Heart left ventricle (tissue), 13 donors: ENCODE data around the gene PIANP.

ENCODE experiments used
- POLR2A ChIP-seq, 2 donors: fragments of 450-650 bp; IDR thresholded peaks; one replicate each; pipeline ENCODE4 v1.6.1; 2017; ENCODE audit warnings: antibody characterized with exemption in 2 of 2, mild to moderate bottlenecking in 2 of 2, moderate library complexity in 2 of 2
- TF ChIP-seq, protein P1 (sequence below), 12 donors: fragments of 200-600 bp; sonication (generic) in 4 of 12; IDR thresholded peaks; one replicate each; pipeline versions ENCODE4 v1.5.0 to v1.8.0; 2018 to 2022; ENCODE audit warnings: antibody characterized with exemption in 12 of 12, mild to moderate bottlenecking in 5 of 12
- donor health status: ischemic (EF 13 %, LVEDD 7.1; RV severe dilation, severe dysfunction).
- donor health status: DM: no; HTN: yes; CAD: no.
- donor health status: DM: no; HTN: no; CAD: no.
- donor health status: ischemic (EF 25% LVEDD 6.9; RV normal size, moderate dysfunction).
- donor health status: ischemic (EF 25% LVEDD 5.7; RV mildly dilated, moderate dysfunction).
- donor health status: ischemic (EF 35%, LVEDD 5.7; RV mildly dilated, moderate dysfunction).
- donor health status: nonischemic (EF 11% LVEDD 7.7; RV severe dilation, severe dysfunction).
- donor health status: DM: yes; HTN: yes; CAD: no.
- donor health status: PGD.
- donor health status: ischemic (EF 29% LVEDD 5.4; RV normal size, mild dysfunction).
- donor health status: nonischemic (EF 23%, LVEDD 6.1; RV moderate dilation, normal function).

DNA sequence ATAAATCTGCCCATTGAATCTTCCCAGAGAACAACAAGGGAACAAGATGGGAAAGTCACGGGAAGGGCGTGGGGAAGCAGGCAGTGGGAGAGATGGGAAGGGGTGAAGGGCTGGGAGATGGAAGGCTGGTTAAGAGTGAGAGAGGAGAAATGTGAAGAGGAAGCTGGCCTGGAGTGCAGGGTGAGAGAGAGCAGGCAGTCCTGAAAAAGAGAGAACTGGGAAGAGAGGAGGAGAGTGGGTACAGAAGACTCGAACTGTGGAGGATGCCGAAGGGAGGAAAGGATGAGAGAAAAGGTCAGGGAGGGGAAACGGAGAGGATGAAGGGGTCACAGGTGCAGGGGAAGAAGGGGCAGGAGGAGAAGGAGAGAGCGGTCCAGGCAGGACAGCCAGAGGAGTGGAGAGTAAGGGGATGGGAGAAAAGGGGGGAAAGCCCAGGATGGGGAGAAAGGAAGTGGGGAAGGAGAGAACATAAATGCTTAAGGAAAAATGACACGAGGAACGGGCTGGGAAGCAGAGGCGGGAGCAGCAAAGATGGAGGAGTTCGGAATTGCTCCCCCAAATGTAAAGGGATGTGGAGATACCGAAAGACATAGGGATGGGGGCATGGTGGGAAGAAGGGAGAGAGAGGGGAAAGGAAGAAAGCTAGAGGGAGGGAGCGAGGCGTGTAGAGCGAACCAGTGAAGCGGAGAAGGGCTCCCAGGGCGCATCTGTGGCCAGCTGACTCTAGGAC is 1.2 kb downstream of the PIANP start:
- no peak for TF ChIP-seq POLR2A (IDR thresholded peaks at IDR 0.05)
- TF ChIP-seq, protein P1, sequence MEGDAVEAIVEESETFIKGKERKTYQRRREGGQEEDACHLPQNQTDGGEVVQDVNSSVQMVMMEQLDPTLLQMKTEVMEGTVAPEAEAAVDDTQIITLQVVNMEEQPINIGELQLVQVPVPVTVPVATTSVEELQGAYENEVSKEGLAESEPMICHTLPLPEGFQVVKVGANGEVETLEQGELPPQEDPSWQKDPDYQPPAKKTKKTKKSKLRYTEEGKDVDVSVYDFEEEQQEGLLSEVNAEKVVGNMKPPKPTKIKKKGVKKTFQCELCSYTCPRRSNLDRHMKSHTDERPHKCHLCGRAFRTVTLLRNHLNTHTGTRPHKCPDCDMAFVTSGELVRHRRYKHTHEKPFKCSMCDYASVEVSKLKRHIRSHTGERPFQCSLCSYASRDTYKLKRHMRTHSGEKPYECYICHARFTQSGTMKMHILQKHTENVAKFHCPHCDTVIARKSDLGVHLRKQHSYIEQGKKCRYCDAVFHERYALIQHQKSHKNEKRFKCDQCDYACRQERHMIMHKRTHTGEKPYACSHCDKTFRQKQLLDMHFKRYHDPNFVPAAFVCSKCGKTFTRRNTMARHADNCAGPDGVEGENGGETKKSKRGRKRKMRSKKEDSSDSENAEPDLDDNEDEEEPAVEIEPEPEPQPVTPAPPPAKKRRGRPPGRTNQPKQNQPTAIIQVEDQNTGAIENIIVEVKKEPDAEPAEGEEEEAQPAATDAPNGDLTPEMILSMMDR (IDR thresholded peaks at IDR 0.05) = no peak
